ENCODE results near the gene KNG1.
"Not testable (repeated sequence)": the region's sequence is repeated elsewhere in the genome, so short reads cannot be mapped to it uniquely, and the experiment has no call there.

KNG1 gene

DNA sequence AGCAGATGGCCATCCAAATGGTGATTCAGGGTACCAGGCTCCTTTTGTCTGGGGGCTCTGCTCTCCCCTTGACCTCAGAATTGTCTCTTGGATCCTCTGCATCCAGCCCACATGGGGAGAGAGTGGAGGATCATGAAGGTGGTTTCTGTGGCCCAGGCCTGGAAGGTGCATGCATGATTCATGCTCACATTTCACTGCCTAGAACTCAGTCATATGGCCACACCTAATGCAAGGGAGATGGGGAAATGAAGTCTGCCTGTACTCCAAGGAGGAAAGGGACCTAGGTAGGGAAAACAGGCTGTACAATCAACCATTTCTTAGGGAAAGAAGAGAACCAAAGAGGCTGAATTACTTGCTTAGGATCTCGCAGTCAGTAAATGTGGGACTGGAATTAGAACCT lies 36.3 kb upstream of the KNG1 start:
- Histone ChIP-seq H3K27ac (no peak overlapping the region), H3K4me3 (no peak overlapping the region)
- no peak for TF ChIP-seq CTCF (IDR thresholded peaks at IDR 0.05)
- no peak for DNase-seq (ENCODE audit: low spot score)

GRCh38 chr3:186682812-186683211 lies 34.3 kb upstream of the KNG1 start:
- TF ChIP-seq CTCF (IDR thresholded peaks at IDR 0.05) = no peak
- no peak for DNase-seq (ENCODE audit: low spot score)

DNA sequence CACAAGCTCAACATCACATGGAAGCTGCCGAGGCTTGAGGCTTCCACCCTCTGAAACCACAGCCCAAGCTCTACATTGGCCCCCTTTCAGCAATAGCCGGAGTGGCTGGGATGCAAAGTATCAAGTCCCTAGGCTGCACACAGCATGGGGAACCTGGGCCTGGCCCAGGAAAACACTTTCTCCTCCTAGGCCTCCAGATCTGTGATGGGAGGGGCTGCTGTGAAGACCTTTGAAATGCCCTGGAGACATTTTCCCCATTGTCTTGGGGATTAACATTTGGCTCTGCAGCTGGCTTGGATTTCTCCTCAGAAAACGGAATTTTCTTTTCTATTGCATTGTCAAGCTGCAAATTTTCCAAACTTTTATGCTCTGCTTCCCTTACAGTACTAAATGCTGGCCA lies 33.2 kb upstream of the KNG1 start:
- no peak for TF ChIP-seq CTCF (IDR thresholded peaks at IDR 0.05)

More at GRCh38 chr3:186682812-186683211, 34.3 kb upstream of the KNG1 start:
- H3K27ac ChIP-seq = no peak overlapping the region
- H3K4me3 ChIP-seq = no peak overlapping the region

GRCh38 chr3:186686475-186686874 lies 30.7 kb upstream of the KNG1 start:
- H3K27ac ChIP-seq; DNase-seq (ENCODE audit: low spot score); H3K4me3 ChIP-seq: not testable (repeated sequence)

More for the DNA sequence above, 33.2 kb upstream of the KNG1 start:
- Histone ChIP-seq H3K4me3 (no peak overlapping the region), H3K27ac (no peak overlapping the region)
- no peak for DNase-seq (ENCODE audit: low spot score)

DNA sequence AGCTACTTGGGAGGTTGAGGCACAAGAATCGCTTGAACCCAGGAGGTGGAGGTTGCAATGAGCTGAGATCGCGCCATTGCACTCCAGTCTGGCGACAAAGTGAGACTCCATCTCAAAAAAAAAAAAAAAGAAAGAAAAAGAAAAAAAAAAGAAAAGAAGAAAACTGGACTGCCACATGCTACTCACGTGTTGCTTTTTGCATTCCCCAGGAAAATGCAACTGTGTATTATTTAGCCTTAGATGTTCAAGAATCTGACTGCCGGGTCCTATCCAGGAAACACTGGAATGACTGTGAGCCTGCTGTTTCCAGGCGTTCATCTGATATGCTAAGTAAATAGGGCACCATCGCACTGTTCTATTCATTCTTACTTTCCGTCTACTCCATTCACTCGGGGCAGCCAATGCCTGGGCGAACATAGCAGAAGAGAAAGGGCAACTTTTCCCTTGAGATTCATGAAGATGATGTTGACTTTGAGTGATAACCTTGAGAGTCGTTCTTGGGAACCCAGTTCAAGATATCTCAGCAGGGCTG lies 30.0 kb upstream of the KNG1 start:
- DNase-seq (ENCODE audit: low spot score) = no peak
- H3K27ac ChIP-seq = no peak overlapping the region
- H3K4me3 ChIP-seq = no peak overlapping the region
- no peak for TF ChIP-seq CTCF (IDR thresholded peaks at IDR 0.05)

DNA sequence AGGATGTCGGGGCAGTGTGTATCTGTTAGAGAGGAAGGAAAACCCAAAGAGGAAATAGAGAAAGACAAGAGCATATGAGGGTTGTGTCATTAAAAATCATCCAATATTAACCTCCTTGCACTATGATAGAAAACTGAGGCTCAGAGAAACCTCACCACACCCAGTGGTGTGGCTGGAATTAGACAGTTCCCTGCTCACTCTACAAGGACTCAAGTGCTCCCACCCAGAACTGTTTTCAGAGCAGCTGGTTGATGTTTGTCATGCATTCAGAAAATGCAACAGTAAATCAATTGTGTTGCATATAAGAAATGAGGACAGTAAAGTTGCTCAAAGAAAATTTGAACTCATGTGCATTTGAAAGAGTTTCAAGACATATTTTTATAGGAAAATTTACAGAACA lies 26.9 kb upstream of the KNG1 start:
- DNase-seq (ENCODE audit: low spot score); H3K4me3 ChIP-seq: not testable (repeated sequence)

DNA sequence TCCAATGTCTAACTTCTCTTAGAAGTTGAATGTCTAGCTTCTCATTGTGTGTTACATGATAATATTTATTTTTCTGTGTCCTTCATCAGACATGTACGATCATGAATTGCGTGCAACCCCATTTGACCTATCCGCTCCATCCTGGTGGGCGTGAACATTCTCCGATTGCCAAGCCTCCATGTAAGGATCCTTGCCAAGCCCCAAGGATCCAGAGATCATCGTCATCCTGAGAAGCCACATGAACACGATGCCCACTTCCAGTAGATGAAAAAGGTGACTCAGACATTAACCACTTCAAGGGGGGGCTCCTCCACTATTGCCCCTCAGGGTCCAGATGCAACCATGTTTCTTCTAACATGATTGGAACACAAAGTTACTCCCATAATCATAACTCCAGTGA lies 25.5 kb upstream of the KNG1 start:
- DNase-seq (ENCODE audit: low spot score) = no peak
- no peak for TF ChIP-seq CTCF (IDR thresholded peaks at IDR 0.05)
- no peak overlapping the region for H3K27ac ChIP-seq
- H3K4me3 ChIP-seq = no peak overlapping the region

More for the DNA sequence above, 26.9 kb upstream of the KNG1 start:
- H3K27ac ChIP-seq = not testable (repeated sequence)

- DNase-seq (ENCODE audit: low spot score) = no peak
- H3K4me3 ChIP-seq = no peak overlapping the region
- no peak overlapping the region for H3K27ac ChIP-seq
- TF ChIP-seq CTCF (IDR thresholded peaks at IDR 0.05) = no peak
Observed at GRCh38 chr3:186693843-186694242, 23.3 kb upstream of the KNG1 start.
